Keratinocyte (primary cell): ENCODE data around the gene ADAMTS17.

ENCODE experiments used
- CTCF ChIP-seq, 3 experiments: IDR thresholded peaks in 1 of 3; conservative IDR thresholded peaks in 1 of 3; optimal IDR thresholded peaks in 1 of 3; 2 replicates in 2 of 3; 3 replicates in 1 of 3; pipeline versions ENCODE3 to v1.5.1; 2011; ENCODE audit warnings: low read length in 3 of 3, mild to moderate bottlenecking in 3 of 3, moderate library complexity in 2 of 3, control low read depth in 1 of 3, inconsistent platforms in 1 of 3; ENCODE audit not compliant: insufficient read depth in 2 of 3; ENCODE audit errors: extremely low read depth in 1 of 3
- EZH2 ChIP-seq: IDR thresholded peaks from one replicate; pipeline ENCODE4 v1.6.1; 2012; ENCODE audit warnings: inconsistent platforms, mild to moderate bottlenecking, low read length, moderate library complexity

DNA sequence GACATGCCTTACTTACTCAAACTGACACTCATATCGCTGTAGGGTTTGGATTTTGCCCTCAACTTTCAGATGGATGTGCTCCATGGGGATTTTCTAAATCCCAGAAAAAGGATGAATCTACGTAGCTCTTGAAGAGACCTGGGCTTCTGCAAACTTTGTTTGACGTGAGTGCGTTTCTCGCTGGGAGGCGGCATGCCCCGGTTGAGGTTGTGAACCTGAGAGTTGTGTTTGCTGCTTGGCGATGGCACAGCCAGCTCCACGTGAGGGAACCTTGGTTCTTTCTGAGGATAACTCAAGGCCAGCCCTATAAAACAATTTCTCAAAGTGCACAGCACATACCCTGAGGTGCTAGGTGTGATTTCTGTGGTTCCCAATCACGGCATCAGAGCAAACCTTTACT lies 209.5 kb downstream of the ADAMTS17 start:
- TF ChIP-seq CTCF (optimal IDR thresholded peaks at IDR 0.05 in 1 of 3, IDR thresholded peaks at IDR 0.05 in 1 of 3, conservative IDR thresholded peaks at IDR 0.05 in 1 of 3; ENCODE audit: extremely low read depth in 1 of 3, insufficient read depth in 2 of 3, low read length in 3 of 3) (no peak), EZH2 (no peak)
